22Rv1 (cell line): ENCODE results near the gene AKT3.

ENCODE experiments used
- ZFX ChIP-seq: fragments of 450-650 bp; IDR thresholded peaks from 2 replicates; pipeline ENCODE4 v1.6.1; 2017; ENCODE audit warnings: antibody characterized with exemption, borderline replicate concordance
- TF ChIP-seq, protein P1 (sequence below): fragments of 450-650 bp; IDR thresholded peaks from 2 replicates; pipeline ENCODE4 v1.5.1; 2017; ENCODE audit warnings: mild to moderate bottlenecking

DNA sequence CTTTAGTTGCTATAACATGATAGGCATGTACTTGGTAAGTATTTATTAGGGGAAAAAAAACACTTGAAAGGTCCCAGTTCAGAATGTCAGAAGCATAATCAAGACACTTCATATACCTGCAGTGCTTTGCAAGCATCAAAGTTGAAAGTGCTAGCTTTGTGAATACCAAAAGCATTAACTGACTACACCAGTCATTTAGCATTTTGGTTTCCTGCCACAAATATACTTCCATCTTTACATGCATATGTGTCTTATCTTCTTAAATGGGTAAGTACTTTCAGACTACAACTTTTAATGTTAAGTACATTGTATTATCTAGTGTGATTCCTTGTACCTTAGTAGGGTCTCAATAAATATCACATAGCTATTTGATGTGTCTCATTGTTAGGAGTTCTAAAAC, 43.7 kb downstream of the AKT3 start:
- TF ChIP-seq, protein P1, sequence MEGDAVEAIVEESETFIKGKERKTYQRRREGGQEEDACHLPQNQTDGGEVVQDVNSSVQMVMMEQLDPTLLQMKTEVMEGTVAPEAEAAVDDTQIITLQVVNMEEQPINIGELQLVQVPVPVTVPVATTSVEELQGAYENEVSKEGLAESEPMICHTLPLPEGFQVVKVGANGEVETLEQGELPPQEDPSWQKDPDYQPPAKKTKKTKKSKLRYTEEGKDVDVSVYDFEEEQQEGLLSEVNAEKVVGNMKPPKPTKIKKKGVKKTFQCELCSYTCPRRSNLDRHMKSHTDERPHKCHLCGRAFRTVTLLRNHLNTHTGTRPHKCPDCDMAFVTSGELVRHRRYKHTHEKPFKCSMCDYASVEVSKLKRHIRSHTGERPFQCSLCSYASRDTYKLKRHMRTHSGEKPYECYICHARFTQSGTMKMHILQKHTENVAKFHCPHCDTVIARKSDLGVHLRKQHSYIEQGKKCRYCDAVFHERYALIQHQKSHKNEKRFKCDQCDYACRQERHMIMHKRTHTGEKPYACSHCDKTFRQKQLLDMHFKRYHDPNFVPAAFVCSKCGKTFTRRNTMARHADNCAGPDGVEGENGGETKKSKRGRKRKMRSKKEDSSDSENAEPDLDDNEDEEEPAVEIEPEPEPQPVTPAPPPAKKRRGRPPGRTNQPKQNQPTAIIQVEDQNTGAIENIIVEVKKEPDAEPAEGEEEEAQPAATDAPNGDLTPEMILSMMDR: no peak
- TF ChIP-seq ZFX: no peak
